NCI-H1105 (cell line): ENCODE results near the gene KDF1.
"Not testable (repeated sequence)": the region's sequence is repeated elsewhere in the genome, so short reads cannot be mapped to it uniquely, and the experiment has no call there.

Experiments
- DNase-seq: peaks from one replicate; lab custom pipeline; 2025; lab: John Stamatoyannopoulos, UW

Gene KDF1

GRCh38 chr1:26953374-26953773 is 6.9 kb downstream of the KDF1 start:
- no peak for DNase-seq

- DNase-seq: no peak
Measured at GRCh38 chr1:26951821-26952497, 8.3 kb downstream of the KDF1 start.

GRCh38 chr1:26951216-26951615 is 9.1 kb downstream of the KDF1 start:
- DNase-seq: no peak

- DNase-seq: no peak
Measured at GRCh38 chr1:26950602-26951001, 9.7 kb downstream of the KDF1 start.

- no peak for DNase-seq
Measured at GRCh38 chr1:26949926-26950319, 10.3 kb downstream of the KDF1 start.

- no peak for DNase-seq
Measured at GRCh38 chr1:26949266-26949925, 10.9 kb downstream of the KDF1 start.

DNA sequence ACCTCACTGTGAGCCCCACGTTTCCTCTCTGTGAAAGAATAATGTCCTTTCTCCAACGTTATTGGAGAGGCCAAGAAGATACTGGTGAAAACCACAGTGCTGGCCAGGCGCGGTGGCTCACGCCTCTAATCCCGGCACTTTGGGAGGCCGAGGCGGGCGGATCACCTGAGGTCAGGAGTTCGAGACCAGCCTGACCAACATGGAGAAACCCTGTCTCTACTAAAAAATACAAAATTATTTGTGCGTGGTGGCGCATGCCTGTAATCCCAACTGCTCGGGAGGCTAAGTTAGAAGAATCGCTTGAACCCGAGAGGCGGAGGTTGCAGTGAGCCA is 11.6 kb downstream of the KDF1 start:
- not testable (repeated sequence) for DNase-seq

DNA sequence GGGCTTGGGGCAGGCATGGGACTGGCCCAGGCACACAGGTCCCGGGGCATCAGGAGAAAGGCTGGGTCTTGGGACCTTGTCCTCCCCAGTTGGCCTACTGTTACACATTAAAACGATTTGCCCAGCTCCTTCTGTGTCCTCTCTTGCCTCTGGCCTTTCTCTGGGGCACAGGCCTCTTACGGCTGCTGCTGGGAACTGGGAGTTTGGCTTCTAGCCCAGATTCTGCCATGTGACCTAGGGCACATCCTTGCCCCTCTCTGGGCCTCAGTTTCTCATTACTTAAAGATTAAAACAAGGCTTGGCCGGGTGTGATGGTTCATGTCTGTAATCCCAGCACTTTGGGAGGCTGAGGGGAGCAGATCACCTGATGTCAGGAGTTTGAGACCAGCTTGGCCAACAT is 14.0 kb downstream of the KDF1 start:
- no peak for DNase-seq

GRCh38 chr1:26945728-26946127 is 14.5 kb downstream of the KDF1 start:
- DNase-seq: no peak

- DNase-seq: no peak
Measured at GRCh38 chr1:26945138-26945537, 15.1 kb downstream of the KDF1 start.

DNA sequence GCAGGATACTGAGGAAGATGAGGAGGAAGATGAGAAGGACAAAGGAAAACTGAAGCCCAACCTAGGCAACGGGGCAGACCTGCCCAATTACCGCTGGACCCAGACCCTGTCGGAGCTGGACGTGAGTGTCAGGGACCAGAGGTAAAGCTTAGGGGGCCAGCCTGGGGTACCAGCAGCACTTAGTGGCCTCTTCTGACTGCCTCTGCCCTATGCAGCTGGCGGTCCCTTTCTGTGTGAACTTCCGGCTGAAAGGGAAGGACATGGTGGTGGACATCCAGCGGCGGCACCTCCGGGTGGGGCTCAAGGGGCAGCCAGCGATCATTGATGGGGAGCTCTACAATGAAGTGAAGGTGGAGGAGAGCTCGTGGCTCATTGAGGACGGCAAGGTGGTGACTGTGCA is 17.6 kb downstream of the KDF1 start:
- no peak for DNase-seq

- no peak for DNase-seq
Measured at GRCh38 chr1:26941311-26941710, 19.0 kb downstream of the KDF1 start.

DNA sequence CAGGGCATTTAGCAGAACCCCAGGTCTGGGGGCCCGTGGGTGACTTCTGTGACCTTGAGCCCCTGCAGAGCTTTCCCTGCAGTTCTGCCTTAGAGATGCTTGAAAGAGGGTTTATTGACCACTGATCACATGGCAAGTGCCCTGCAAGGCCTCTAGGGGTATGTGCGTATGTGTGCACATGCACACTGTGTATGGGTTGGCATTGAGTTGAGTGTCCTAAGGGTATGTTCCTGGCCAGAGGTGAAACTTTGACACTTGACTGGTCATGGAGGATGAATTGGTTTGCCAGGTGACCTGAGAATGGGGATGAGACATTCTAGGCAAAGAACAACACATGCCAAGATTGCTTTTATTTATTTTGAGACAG is 21.6 kb downstream of the KDF1 start:
- DNase-seq: no peak

DNA sequence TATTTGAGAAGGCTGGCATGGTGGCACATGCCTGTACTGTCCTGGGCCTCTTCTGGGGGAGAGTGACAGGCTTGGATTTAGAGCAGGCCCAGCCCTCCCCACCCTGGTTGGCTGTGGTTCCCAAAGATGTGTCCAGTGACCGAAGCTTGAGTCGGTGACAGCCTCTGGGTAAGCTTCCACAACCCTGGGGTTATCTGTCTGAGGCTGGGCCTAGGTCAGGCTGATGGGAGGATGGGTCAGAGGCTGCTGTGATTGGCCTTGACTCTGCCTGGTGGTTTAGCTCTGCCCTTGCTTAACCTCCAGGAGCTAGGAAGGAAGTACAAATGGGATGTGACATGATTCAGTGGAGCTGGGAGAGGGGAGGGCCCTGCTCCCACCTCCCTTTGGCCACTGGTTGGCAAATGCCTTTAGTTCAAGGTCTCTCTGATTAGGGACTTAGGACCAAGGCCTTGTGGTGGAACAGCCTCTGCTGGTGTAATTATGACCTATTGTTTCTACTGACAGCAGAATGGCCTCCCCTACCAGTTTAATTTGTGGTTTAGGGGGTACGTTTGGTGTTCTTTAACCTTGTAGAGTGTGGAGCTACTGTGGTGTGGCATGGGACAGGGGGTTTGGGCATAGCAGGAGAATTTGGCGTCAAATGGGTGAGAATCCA is 22.1 kb downstream of the KDF1 start:
- DNase-seq: no peak

- no peak for DNase-seq
Measured at GRCh38 chr1:26936823-26937222, 23.4 kb downstream of the KDF1 start.

GRCh38 chr1:26932531-26932930 is 27.7 kb downstream of the KDF1 start:
- DNase-seq: no peak

DNA sequence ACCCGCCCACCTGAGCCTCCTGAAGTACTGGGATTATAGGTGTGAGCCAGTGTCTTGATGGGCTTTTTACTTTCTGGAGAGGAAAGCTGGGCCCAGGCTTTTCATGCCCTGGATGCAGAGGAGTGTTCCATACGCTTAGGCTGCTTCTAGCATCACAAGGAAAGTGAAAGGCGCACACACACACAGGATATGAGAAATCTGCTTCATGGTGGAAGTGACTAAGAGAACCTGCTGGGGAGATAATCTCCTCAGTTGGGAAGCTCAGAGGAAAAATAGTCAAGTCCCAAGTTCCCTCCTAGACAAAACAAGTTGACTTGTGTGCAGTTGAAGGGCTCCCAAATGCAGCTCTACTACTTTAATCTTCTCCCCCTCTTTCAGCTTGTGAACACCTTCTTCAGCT is 36.6 kb downstream of the KDF1 start:
- DNase-seq: no peak

GRCh38 chr1:26922901-26923300 is 37.4 kb downstream of the KDF1 start:
- DNase-seq: no peak

- DNase-seq: no peak
Measured at GRCh38 chr1:26922431-26922729, 37.9 kb downstream of the KDF1 start.

DNA sequence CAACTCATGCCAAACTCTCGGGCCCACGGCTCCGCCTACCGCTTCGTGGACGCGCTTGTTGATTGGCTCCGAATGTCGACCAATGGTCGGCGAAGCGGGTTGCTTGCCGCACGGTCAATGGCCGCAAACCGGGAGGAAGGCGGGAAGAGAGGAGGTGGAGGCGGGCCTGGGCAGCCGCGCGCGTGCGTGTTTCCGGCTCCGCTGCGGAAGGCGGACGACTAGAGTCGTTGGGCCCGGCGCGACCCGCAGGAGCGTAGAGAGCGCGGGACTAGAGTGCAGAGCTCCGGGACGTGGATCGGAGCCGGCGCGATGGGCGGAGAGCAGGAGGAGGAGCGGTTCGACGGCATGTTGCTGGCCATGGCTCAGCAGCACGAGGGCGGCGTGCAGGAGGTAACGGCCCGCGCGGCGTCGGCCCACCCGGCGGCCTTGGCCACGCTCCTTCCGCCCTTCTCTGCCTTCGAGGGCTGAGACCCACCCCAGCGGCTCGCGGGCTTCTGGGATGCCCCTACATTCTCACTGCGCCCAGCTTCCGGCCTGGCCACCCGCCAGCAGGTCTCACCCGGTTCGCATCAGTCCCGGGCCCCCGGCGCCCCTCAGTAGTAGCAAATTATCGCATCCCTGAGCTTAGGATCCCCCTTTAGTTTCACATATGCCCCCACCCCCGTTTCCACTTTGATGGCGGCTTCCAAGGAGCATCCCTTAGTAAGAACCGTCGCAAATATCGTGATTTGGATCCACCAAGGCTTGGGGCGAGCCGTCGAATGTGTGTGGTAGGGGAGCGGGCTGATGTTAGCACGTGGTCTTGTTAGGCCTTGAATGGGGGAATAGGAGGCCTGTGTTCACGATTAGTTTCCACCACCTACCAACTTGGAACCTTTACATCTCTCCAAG is 38.5 kb downstream of the KDF1 start, which contains the start of gene NUDC:
TSS of gene NUDC (plus strand) at position 204 of the 891 bp plus-strand sequence. CDS start at position 310, 106 bp downstream.
- peak; percentile 98 for DNase-seq

DNA sequence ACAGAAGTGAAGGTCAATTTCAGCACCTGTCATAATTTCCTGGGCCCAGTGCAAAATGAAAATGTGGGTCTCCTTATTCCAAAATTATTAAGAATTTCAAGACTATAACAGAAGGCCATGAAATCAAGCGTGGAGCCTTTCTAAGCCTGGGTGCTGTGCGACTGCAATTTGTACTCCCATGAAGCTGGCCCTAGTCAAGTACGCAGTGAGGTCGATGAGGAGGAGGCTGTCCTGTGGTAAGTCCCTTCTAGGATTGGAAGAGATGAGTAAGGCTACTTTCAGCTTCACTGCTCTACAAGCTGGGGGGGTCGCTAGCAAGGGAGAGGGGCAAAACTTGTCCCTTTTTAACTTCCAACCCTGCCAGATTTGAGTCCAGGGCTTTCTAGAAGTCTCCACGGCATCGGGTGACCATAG is 39.1 kb downstream of the KDF1 start:
- no peak for DNase-seq

DNA sequence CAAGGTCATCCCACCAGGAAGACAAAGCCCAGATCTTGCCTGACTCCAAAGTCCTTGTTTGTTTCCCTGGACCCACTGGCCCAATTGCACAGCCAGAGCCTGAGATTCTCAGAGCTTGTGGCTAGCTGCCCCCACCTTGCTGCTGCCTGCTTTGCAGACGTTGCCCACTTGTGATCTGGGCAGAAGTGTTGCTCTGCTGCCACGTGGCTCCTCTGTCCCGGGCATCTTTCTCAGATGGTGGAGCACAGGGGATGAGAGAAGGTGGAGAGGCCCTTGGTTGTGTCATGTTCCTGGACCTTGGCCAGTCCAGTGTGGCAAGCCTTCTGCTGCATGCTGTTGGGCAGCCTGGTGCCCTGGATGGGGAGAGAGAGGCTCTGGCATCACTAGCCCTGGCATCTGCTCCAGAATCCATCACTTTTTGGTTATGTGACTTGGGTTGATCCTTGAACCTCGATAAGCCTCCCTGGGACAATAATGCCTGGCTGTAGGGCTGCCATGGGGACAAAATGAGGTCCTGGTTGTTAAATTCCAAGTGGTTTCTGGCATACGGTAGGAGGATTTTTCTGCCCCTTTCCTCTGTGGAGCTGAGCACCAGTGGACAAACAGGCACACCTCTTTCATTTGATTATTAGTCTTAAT is 44.9 kb downstream of the KDF1 start:
- no peak for DNase-seq
